DND-41 (cell line): ENCODE measurements around the gene ZBED1.

Experiments
- CTCF ChIP-seq: IDR thresholded peaks from 2 replicates; pipeline ENCODE4 v1.5.1; 2012; ENCODE audit warnings: borderline replicate concordance, low read length, moderate library complexity, mild to moderate bottlenecking; ENCODE audit not compliant: poor library complexity, severe bottlenecking; ENCODE audit errors: extremely low read depth
- EZH2 ChIP-seq: IDR thresholded peaks from 3 replicates; pipeline ENCODE4 v1.6.1; 2012; ENCODE audit warnings: borderline replicate concordance, low read depth, mild to moderate bottlenecking, moderate library complexity, low read length, inconsistent platforms; ENCODE audit not compliant: severe bottlenecking

- TF ChIP-seq CTCF (no peak), EZH2 (no peak)
These were observed at the start of gene ZBED1, which contains the start of gene DHRSX for GRCh38 chrX:2500803-2501558.
